Type B pancreatic cell (in vitro differentiated cells): ENCODE data around the gene ZMIZ1. TPM values are rescaled to one million over a fixed set of nuclear protein-coding genes. Genes with fewer than 3 reads are reported as not detected.

Experiments used
- DNase-seq: peaks from one replicate; pipeline ENCODE4 v3.0.0; 2021; ENCODE audit warnings: mixed read lengths; ENCODE audit not compliant: unreplicated experiment; ENCODE audit errors: extremely low spot score
- H3K27ac Mint-ChIP-seq: 2 replicates; pipeline ENCODE4 v1.8.0; 2021; ENCODE audit warnings: mild to moderate bottlenecking, mixed read lengths
- H3K27me3 Mint-ChIP-seq: 2 replicates; pipeline ENCODE4 v1.8.0; 2021; ENCODE audit warnings: mixed read lengths
- H3K36me3 Mint-ChIP-seq: 2 replicates; pipeline ENCODE4 v1.8.0; 2021; ENCODE audit warnings: mixed read lengths
- H3K4me1 Mint-ChIP-seq: one replicate; pipeline ENCODE4 v1.8.0; 2021; ENCODE audit warnings: mixed read lengths; ENCODE audit not compliant: unreplicated experiment
- H3K4me3 Mint-ChIP-seq: 2 replicates; pipeline ENCODE4 v1.8.0; 2021; ENCODE audit warnings: mild to moderate bottlenecking, mixed read lengths
- H3K9me3 Mint-ChIP-seq: 2 replicates; pipeline ENCODE4 v1.8.0; 2021; ENCODE audit warnings: mixed read lengths
- CTCF ChIP-seq: fragments of 200-600 bp; sonication (generic); conservative IDR thresholded peaks from 2 replicates; pipeline ENCODE4 v1.5.0; 2021; ENCODE audit warnings: antibody characterized with exemption, mild to moderate bottlenecking
- total RNA-seq: library from RNA; stranded (reverse); gene quantifications from 2 replicates; pipeline ENCODE4 v1.2.1, GENCODE V29; 2021; ENCODE audit warnings: low replicate concordance

Gene ZMIZ1
- total RNA-seq, 1 donor from 2014 or later, result 102 TPM

GRCh38 chr10:79047875-79048638 lies 20.7 kb upstream of the ZMIZ1 start:
- H3K4me1 Mint-ChIP-seq, result peaks cover 37% of the 10 kb centered on the region
- no peaks in the 10 kb centered on the region for H3K36me3 Mint-ChIP-seq
- no peak overlapping the region for H3K4me3 Mint-ChIP-seq
- DNase-seq, result no peak
- no peaks in the 10 kb centered on the region for H3K27me3 Mint-ChIP-seq
- no peak overlapping the region for H3K27ac Mint-ChIP-seq
- no peak for TF ChIP-seq CTCF
- H3K9me3 Mint-ChIP-seq, result no peaks in the 10 kb centered on the region

DNA sequence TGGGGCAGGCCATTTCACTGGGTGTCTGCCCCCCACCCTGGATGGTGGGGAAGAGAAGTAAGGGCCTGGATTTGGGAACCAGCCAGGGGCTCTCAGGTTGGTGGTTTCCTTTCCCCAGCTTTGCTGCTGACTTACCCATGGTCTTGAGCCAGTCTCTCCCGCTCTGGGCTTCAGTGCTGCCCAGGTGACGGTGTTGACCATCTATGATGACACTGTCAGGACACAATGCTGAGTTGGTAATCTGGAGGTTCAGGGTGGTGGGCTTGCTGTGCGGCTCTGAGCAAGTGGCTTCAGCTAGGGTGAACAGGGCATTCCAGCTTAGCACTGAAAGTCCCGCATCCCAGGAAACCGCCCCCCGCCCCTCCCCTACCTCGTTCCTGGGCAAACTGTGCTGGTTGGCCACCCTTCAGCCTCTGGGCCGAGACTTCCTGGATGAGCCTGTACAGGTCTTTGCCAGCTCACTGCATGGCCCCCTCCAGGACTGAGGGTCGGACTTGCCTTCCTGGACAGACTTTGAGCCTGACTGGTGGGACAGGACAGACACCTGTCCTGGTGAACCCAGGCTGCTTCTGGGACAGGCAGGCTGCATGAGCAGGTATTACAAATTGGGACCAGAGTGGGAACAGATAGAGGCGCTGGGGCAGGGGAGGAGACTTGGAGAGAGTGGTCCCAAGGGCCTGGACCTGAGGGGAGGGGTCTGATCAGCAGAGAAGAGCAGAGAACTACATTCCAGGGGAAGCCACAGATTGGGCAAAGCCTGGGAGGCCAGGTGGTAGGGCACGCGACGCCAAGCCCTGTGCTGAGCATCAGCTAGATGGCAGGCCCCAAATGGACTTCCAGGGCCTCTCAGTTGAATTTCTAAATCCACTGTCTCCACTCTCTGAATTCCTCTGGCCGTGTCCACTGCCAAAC lies 19.9 kb upstream of the ZMIZ1 start:
- no peaks in the 10 kb centered on the region for H3K36me3 Mint-ChIP-seq
- H3K27me3 Mint-ChIP-seq, result no peaks in the 10 kb centered on the region
- peaks cover 37% of the 10 kb centered on the region for H3K4me1 Mint-ChIP-seq
- no peak for TF ChIP-seq CTCF
- no peak overlapping the region for H3K27ac Mint-ChIP-seq
- H3K4me3 Mint-ChIP-seq, result no peak overlapping the region
- no peak for DNase-seq
- H3K9me3 Mint-ChIP-seq, result no peaks in the 10 kb centered on the region

- TF ChIP-seq CTCF, result no peak
- Mint-ChIP-seq H3K4me1 (peaks cover 37% of the 10 kb centered on the region), H3K4me3 (no peak overlapping the region), H3K27ac (peak overlapping the region; percentile 41), H3K36me3 (no peaks in the 10 kb centered on the region), H3K9me3 (no peaks in the 10 kb centered on the region), H3K27me3 (no peaks in the 10 kb centered on the region)
- no peak for DNase-seq
Observed at GRCh38 chr10:79049931-79050895, 18.6 kb upstream of the ZMIZ1 start.

- Mint-ChIP-seq H3K4me1 (peaks cover 37% of the 10 kb centered on the region), H3K27ac (peak overlapping the region; percentile 41), H3K4me3 (no peak overlapping the region), H3K36me3 (no peaks in the 10 kb centered on the region), H3K27me3 (no peaks in the 10 kb centered on the region), H3K9me3 (no peaks in the 10 kb centered on the region)
- no peak for TF ChIP-seq CTCF
- no peak for DNase-seq
Observed at GRCh38 chr10:79050896-79051555, 17.7 kb upstream of the ZMIZ1 start.

- no peaks in the 10 kb centered on the region for H3K36me3 Mint-ChIP-seq
- no peaks in the 10 kb centered on the region for H3K27me3 Mint-ChIP-seq
- no peak overlapping the region for H3K4me3 Mint-ChIP-seq
- no peaks in the 10 kb centered on the region for H3K9me3 Mint-ChIP-seq
- peak overlapping the region; percentile 51 for H3K27ac Mint-ChIP-seq
- no peak for TF ChIP-seq CTCF
- peaks cover 37% of the 10 kb centered on the region for H3K4me1 Mint-ChIP-seq
- DNase-seq, result no peak
Observed at GRCh38 chr10:79051766-79052165, 17.0 kb upstream of the ZMIZ1 start.
